Right lobe of liver (tissue), 6 donors: ENCODE results near the gene FAM117B. TPM values are rescaled to one million over a fixed set of nuclear protein-coding genes. Genes with fewer than 3 reads are reported as not detected.
A peak's percentile ranks its signal among the peaks of the same experiment; 100 is the strongest.

Experiments
- ATAC-seq, 4 donors: fragments of 200-7000 bp; cut with Tn5 transposase; one replicate each; pipeline ENCODE4 v1.9.1; 2020; ENCODE audit warnings: mild to moderate bottlenecking in 4 of 4, moderate library complexity in 4 of 4
- DNase-seq, 3 donors: peaks; one replicate each; pipeline ENCODE4 v3.0.0-alpha.2; 2020
- H3K27ac ChIP-seq, 3 donors: fragments of 200-600 bp; one replicate each; pipeline ENCODE4 v1.8.0; 2022
- H3K27me3 ChIP-seq, 2 donors: fragments of 200-600 bp; one replicate each; pipeline ENCODE4 v1.8.0; 2022
- H3K36me3 ChIP-seq, 4 donors: fragments of 200-600 bp; sonication (generic) in 1 of 4; one replicate each; pipeline versions ENCODE4 v1.5.1 to v1.8.0; 2017 to 2022; ENCODE audit warnings: control low read depth in 1 of 4
- H3K4me1 ChIP-seq, 4 donors: fragments of 200-600 bp; sonication (generic) in 1 of 4; one replicate each; pipeline versions ENCODE4 v1.5.1 to v1.8.0; 2017 to 2022; ENCODE audit warnings: control low read depth in 1 of 4
- H3K4me3 ChIP-seq, 3 donors: fragments of 200-600 bp; one replicate each; pipeline ENCODE4 v1.8.0; 2022
- H3K9me3 ChIP-seq, 4 donors: fragments of 200-600 bp; sonication (generic) in 1 of 4; one replicate each; pipeline versions ENCODE4 v1.5.1 to v1.8.0; 2017 to 2022; ENCODE audit warnings: control low read depth in 1 of 4
- POLR2A ChIP-seq: fragments of 450-650 bp; IDR thresholded peaks from one replicate; pipeline ENCODE4 v1.6.1; 2017; ENCODE audit warnings: antibody characterized with exemption, mild to moderate bottlenecking
- WGBS: methylation state at CpG from one replicate; pipeline ENCODE4 v1.1.6; 2018; ENCODE audit warnings: low coverage, low lambda C conversion rate; ENCODE audit not compliant: insufficient coverage; ENCODE audit errors: missing lambda C conversion rate; 5-methylcytosine and 5-hydroxymethylcytosine counted together
- intact Hi-C, 2 donors: fragments of 100-400 bp; cut with DNase I; formaldehyde crosslinking; loops; one replicate each; pipeline versions ENCODE4 v1.11.2 to v1.14.1; 2022
- total RNA-seq, 6 experiments: library from RNA; depleted of rRNA in 2 of 6; stranded (reverse); fragments of >200 nt in 2 of 6; fragmentation: NEBNext Ultra II Directional in 3 of 6; extraction: Animal tissue kit (Norgen Biotek cat#: 25700) in 3 of 6; gene quantifications; one replicate each; pipeline versions ENCODE4 v1.1.0 to v1.2.4, GENCODE V29; 2016 to 2023
- TF ChIP-seq, protein P1 (sequence below), 4 donors: fragments of 200-600 bp in 3 of 4; fragments of 450-650 bp in 1 of 4; IDR thresholded peaks; one replicate each; pipeline versions ENCODE4 v1.5.1 to v1.8.0; 2016 to 2022; ENCODE audit warnings: antibody characterized with exemption in 4 of 4, mild to moderate bottlenecking in 2 of 4
- donor health status: DM: no; HTN: yes; CAD: no.
- donor health status: DM: no; HTN: no; CAD: no.
- donor health status: DM: no; HTN: no; CAD: no.
- donor health status: DM: no; HTN: yes; CAD: no.
- donor health status: DM: no; HTN: yes; CAD: no.

FAM117B gene
- total RNA-seq, 6 experiments from 2014 or later: 1.8 to 2.8 (median 2.3) TPM

DNA sequence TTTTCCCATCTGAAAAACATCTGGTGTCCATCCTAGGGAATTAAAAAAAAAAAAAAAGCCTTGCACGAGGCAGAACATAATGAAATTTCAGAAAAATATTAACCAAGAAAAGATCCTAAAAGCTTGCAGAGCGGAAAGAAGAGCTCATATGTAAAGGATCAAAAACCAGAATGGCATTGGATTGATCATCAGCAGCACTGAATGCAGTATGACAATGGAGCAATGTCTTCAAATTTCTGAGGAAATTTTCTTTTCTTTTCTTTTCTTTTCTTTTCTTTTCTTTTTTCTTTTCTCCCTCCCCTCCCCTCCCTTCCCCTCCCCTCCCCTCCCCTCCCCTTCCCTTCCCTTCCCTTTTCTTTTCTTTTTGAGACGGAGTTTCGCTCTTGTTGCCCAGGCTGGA lies 21.3 kb upstream of the FAM117B start:
- ATAC-seq: no peak
- no peak for TF ChIP-seq POLR2A
- TF ChIP-seq, protein P1, sequence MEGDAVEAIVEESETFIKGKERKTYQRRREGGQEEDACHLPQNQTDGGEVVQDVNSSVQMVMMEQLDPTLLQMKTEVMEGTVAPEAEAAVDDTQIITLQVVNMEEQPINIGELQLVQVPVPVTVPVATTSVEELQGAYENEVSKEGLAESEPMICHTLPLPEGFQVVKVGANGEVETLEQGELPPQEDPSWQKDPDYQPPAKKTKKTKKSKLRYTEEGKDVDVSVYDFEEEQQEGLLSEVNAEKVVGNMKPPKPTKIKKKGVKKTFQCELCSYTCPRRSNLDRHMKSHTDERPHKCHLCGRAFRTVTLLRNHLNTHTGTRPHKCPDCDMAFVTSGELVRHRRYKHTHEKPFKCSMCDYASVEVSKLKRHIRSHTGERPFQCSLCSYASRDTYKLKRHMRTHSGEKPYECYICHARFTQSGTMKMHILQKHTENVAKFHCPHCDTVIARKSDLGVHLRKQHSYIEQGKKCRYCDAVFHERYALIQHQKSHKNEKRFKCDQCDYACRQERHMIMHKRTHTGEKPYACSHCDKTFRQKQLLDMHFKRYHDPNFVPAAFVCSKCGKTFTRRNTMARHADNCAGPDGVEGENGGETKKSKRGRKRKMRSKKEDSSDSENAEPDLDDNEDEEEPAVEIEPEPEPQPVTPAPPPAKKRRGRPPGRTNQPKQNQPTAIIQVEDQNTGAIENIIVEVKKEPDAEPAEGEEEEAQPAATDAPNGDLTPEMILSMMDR (IDR thresholded peaks at IDR 0.05): no peak
- Histone ChIP-seq H3K4me3 (no peak overlapping the region), H3K9me3 (no peaks in the 10 kb centered on the region), H3K27me3 (no peaks in the 10 kb centered on the region), H3K36me3 (no peaks in the 10 kb centered on the region), H3K4me1 (no peaks in the 10 kb centered on the region), H3K27ac (no peak overlapping the region)
- intact Hi-C loops: no loop called here
- no peak for DNase-seq
- WGBS: 89% methylated on average over 4 of the region's 4 CpGs

DNA sequence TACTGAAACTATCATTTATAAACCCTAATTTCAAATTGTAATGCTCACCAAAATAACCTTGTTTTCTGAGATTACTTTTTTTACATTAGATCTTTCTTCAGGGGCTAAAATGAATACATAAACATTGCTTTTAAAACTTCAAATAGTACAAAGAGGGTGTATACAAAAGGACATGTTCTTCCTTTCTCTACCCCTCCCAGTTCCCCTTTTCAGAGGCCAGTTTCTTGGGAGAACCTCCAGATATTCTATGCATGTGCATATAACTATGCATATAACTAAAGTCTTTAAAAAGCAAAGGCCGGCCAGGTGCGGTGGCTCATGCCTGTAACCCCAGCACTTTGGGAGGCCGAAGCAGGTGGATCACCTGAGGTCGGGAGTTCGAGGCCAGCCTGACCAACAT lies 10.6 kb upstream of the FAM117B start:
- no peaks in the 10 kb centered on the region for H3K9me3 ChIP-seq
- H3K4me1 ChIP-seq: no peaks in the 10 kb centered on the region
- DNase-seq: no peak
- H3K27ac ChIP-seq: no peak overlapping the region
- TF ChIP-seq, protein P1 (IDR thresholded peaks at IDR 0.05): no peak
- no peak for TF ChIP-seq POLR2A
- no peaks in the 10 kb centered on the region for H3K27me3 ChIP-seq
- 88% methylated on average over 5 of the region's 5 CpGs for WGBS
- H3K36me3 ChIP-seq: no peaks in the 10 kb centered on the region
- ATAC-seq: no peak
- intact Hi-C loops: no loop called here
- H3K4me3 ChIP-seq: no peak overlapping the region

DNA sequence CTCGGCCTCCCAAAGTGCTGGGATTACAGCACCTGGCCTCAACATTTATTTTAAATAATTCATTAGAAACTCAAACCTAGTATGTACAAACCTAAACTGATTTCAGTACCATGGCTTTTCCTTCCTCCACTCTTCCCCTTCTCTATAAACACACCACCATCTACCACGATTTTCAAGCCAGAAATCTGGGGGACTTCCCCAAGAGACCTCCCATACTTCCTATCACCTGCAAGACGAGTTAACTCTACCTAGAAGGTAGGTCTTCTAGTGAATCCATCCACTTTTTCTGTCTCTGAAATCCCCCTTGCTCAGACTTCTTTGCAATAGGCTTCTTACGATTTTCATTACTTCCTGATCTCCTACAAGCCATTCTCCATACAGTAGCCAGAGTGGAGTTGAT lies 7.7 kb upstream of the FAM117B start:
- DNase-seq: no peak
- H3K27ac ChIP-seq: no peak overlapping the region
- 60% methylated on average over 4 of the region's 4 CpGs for WGBS
- TF ChIP-seq, protein P1 (IDR thresholded peaks at IDR 0.05): no peak
- TF ChIP-seq POLR2A: no peak
- no peak overlapping the region for H3K4me3 ChIP-seq
- no peaks in the 10 kb centered on the region for H3K4me1 ChIP-seq
- no peaks in the 10 kb centered on the region for H3K9me3 ChIP-seq
- H3K36me3 ChIP-seq: no peaks in the 10 kb centered on the region
- intact Hi-C loops: no loop called here
- no peaks in the 10 kb centered on the region for H3K27me3 ChIP-seq
- no peak for ATAC-seq

DNA sequence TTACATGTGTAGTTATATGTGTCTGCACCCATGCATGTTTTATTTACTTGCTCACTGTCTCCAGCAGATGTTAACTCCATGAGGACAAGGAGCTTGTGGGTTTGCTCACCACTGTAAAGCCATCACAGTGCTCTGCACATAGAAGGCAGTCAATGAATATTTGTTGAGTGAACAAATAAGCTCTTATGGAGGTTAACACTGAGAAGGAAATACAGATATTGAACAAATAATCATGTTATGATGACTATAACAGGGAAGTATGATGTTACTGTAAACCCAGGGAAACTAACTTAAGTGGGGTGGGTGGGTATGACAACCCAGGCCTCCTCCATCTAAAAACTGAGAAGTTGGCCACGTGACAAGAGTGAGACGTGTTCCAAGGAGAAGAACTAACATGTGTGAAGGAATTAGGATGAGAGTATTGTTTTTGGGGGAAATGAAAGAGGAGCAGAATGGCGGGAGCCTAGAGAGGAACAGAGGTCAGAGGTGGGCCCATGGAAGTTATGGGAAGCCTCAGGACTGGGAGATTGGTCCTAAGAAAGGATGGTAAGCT lies 6.0 kb upstream of the FAM117B start:
- no peak overlapping the region for H3K4me3 ChIP-seq
- no peak overlapping the region for H3K27ac ChIP-seq
- H3K27me3 ChIP-seq: no peaks in the 10 kb centered on the region
- no peaks in the 10 kb centered on the region for H3K36me3 ChIP-seq
- DNase-seq (no peak), ATAC-seq (peak in 1 of 4 donors; percentile 13)
- H3K9me3 ChIP-seq: no peaks in the 10 kb centered on the region
- no peaks in the 10 kb centered on the region for H3K4me1 ChIP-seq
- no peak for TF ChIP-seq POLR2A
- TF ChIP-seq, protein P1 (IDR thresholded peaks at IDR 0.05): no peak
- intact Hi-C loops: no loop called here
- 48% methylated on average over 3 of the region's 3 CpGs for WGBS
